Fibroblast of mammary gland (primary cell): ENCODE results near the gene ZDHHC14.

ENCODE experiments used
- DNase-seq: peaks from one replicate; pipeline ENCODE4 v3.0.0-alpha.2; 2010; ENCODE audit warnings: low read depth
- H3K4me3 ChIP-seq: 2 replicates; pipeline ENCODE4 v1.5.1; 2011; ENCODE audit warnings: low read depth, mild to moderate bottlenecking, low read length, moderate library complexity; ENCODE audit not compliant: control insufficient read depth
- TF ChIP-seq, protein P1 (sequence below): conservative IDR thresholded peaks from 2 replicates; pipeline ENCODE4 v1.5.1; 2011; ENCODE audit warnings: low read depth, low read length, inconsistent platforms; ENCODE audit not compliant: control insufficient read depth, insufficient read depth

ZDHHC14 gene

DNA sequence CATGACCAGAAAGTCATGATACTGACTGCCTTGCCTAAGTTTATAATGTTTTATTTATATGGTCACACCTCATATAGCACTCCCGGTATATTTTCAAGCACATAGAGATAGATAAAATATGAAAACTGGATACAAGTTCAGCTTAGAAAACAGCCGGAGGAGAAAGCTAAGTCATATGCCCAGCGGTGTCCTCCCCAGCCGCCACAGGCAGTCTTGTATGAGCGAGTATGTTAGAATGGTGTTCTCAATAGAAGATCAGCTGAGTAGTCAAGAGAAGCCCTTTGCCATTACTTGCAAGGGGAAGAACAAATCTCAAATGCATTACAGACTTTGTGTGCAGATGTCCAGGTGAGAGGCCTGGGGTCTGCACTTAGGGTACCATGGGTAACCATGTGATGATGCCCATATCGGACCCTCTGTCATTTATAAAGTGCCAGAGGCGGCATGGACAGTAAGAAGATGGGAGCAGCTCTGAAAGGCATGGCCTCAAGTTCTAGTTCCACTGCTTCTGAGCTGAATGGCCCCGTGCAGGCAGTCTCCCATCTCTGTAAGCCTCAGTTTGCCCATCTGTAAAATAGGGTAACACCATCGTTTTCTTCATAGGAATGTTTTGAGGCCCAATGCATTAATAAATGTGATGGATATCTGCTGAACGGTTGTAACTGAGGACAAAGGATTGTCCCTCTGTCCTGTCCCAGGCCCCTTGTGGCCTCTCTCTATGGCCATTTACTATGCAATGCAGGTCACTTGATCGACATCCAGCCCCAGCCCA, 246.4 kb downstream of the ZDHHC14 start:
- TF ChIP-seq, protein P1, sequence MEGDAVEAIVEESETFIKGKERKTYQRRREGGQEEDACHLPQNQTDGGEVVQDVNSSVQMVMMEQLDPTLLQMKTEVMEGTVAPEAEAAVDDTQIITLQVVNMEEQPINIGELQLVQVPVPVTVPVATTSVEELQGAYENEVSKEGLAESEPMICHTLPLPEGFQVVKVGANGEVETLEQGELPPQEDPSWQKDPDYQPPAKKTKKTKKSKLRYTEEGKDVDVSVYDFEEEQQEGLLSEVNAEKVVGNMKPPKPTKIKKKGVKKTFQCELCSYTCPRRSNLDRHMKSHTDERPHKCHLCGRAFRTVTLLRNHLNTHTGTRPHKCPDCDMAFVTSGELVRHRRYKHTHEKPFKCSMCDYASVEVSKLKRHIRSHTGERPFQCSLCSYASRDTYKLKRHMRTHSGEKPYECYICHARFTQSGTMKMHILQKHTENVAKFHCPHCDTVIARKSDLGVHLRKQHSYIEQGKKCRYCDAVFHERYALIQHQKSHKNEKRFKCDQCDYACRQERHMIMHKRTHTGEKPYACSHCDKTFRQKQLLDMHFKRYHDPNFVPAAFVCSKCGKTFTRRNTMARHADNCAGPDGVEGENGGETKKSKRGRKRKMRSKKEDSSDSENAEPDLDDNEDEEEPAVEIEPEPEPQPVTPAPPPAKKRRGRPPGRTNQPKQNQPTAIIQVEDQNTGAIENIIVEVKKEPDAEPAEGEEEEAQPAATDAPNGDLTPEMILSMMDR, result no peak
- H3K4me3 ChIP-seq, result no peak overlapping the region
- no peak for DNase-seq

DNA sequence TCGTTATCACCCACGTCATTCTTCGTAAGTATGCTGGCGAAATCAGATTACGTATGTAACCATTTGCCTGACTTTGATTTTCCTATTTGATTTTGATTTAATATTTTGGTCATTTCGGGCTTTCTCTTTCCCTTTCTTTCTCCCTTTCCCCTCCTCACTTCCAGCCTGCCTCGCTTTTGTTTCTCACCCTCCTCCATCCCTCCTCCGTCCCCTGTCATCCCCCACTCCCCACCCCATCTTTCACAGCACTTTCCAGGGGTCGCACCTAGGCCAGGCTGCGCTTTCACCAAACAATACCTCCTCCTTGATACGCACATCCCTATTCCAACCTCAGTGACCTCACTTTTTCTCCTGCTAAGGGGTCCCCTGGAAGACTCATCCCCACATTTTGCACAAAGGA, 247.5 kb downstream of the ZDHHC14 start:
- no peak for DNase-seq
- TF ChIP-seq, protein P1, result no peak

DNA sequence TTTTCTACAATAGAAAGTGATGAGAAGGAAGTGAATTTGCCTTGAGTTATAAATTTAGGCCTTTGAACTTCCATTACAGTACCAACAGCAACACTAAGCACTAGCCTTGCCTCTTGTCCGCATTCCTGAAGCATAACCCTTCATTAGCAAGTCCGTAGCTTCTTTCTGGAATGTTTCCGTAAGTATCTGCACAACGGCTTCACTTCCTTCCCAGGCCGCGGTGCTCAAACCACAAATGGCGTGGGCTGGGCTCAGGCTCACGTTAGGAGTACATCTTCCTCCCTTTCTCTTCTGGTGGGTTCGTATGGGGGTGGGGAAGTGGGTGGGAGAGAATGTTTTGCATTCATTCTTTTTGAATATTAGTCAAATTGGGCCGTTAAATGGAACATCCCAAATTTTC, 248.2 kb downstream of the ZDHHC14 start:
- no peak overlapping the region for H3K4me3 ChIP-seq
- TF ChIP-seq, protein P1, result no peak
- peak; percentile 26 for DNase-seq

More for the DNA sequence above, 247.5 kb downstream of the ZDHHC14 start:
- H3K4me3 ChIP-seq, result no peak overlapping the region

DNA sequence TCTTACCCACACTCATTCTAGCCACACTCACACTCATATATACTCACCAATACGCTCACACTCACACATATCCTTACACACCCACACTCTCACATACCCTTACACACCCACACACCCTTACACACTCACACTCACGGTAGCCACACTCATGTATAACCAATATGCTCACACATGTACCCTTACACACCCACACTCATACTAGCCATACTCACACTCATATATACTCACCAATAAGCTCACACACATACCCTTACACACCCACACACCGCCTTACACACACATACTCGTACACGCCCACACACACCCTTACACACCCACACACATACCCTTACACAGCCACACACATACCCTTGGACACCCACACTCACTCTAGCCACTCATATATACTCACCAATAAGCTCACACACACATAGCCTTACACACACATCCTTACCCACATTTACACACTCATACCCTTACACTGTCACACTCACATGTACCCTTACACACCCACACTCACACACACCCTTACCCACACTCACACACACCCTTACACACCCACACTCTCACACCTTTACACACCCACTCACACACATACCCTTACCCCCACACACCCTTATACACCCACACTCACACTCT, 249.6 kb downstream of the ZDHHC14 start:
- H3K4me3 ChIP-seq, result no peak overlapping the region
- no peak for DNase-seq
- TF ChIP-seq, protein P1, result no peak

DNA sequence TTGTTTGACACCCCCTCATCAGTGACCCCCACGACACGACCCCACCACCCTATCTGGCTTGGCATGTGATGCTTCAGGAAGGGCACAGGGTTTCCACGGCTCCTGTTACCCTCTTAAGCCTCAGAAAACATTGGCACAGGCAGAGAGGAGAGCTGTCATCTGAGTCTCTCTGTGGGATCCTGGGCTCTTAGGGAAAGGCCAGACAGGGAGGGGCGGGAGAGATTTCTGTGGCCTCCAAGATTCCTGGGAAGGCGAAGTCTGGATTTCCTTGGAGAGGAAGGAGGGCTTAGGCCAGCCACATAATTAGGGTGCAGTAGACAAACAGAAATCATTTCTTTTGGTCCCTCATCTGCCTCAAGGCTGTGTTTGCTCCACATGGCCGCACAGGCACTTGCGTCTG, 250.4 kb downstream of the ZDHHC14 start:
- DNase-seq, result peak; percentile 7
- TF ChIP-seq, protein P1, result no peak
- no peak overlapping the region for H3K4me3 ChIP-seq

DNA sequence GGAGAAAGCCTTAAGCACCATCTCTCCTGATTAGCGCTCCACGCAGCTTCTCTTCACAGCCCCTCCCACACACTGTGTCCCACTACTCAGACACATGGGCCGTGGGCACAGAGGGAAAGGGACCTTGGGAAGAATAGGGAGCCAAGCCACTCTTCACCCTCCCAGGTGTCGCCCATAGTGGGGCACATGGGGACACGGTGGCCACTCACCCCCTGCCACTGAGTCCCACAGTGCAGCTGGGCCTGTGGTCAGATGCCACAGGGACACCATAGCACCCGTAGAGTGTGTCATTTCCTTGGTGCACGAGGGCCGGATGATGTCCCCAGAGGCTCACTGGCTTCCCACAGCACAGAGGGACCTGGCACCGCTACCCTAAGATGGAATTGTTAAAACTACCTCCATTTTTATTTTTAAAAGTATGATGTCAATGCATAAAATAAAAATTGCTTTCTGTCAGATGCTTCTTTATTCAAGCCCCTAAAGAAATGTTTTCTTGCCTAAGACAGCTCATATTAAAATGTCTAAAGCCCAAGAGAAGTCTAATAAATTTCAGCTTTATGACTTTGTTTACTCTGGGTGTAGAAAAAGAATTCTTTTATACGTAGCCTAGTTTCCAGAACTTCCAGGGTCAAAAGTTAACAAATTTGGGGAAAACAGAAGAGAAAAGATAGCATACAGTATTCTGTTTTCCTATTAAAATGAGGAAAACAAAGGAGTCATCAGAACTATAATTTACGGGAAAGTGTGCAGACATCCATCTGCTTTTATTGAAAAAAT, 251.0 kb downstream of the ZDHHC14 start:
- no peak for DNase-seq
- no peak overlapping the region for H3K4me3 ChIP-seq
- TF ChIP-seq, protein P1, result no peak
